Measurements from ENCODE around the gene HES3.
A peak's percentile ranks its signal among the peaks of the same experiment; 100 is the strongest.

The HES3 gene

DNA sequence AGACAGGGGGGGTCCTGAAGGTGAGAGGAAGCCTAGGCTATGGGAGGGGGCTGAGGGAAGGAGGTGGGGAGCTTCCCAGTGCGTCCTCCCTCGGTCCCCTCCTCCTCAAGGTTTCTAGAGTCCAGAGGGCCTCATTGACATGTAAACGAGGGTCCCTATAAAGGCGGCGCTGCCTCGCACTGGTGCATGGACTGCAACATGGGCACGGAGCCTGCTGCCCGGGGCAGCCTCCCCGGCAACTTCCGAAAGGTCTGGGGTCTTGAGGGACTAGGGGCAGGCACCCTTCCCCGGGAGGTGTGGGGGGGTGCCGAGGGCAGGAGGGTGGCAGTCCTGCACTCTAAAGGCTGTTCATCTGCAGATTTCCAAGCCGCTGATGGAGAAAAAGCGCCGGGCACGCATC, at the start of gene HES3:
TSS of gene HES3 (plus strand) at position 187 of the 400 bp plus-strand sequence. CDS start at position 374, 187 bp downstream.
- Histone ChIP-seq H3K9me3 (ENCODE audit: control insufficient read depth, low read depth, low read length) (no peaks in the 10 kb centered on the region), H3K36me3 (ENCODE audit: control insufficient read depth, low read depth, low read length) (no peaks in the 10 kb centered on the region), H3K4me3 (ENCODE audit: low read length) (peak within 1 kb of the TSS; percentile 86), H3K27me3 (ENCODE audit: control insufficient read depth, insufficient read depth, low read length) (peaks cover 25% of the 10 kb centered on the region), H3K9ac (ENCODE audit: low read length) (peak within 1 kb of the TSS; percentile 42), H3K27ac (ENCODE audit: low read length) (no peak within 1 kb of the TSS), H3K4me1 (ENCODE audit: control insufficient read depth, low read depth, low read length) (peaks cover 41% of the 10 kb centered on the region)

DNA sequence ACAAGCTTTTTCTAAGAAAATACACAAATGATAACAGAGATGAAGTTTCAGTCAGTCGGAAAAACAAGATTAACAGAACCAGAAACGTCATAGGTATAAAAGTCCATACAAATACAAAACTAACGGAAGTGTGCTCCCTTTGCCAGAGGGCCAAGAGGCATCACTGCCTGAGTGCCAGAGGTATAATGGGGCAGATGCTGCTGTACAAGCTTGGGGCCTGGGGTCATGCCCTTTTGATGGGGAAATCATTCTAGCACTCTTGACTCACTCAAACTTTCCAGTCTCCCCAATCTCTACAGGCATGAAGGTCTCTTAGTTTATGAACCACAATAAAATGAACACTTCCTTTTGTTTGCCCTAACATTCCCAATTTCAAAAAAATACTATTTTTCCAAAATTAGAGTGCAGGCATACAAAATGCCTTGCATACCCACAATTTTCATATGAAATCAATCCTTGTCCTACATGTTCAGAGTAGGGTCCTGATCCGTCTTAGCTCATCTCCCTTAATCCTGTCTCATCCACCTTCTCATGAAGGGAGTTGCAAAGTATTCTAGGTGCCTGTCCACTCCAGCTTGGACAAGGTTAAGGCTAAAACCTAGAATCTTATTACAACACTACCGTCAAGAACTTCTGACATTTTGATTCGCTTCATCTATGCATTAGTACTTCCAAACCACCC, 46.1 kb upstream of the HES3 start:
- no peaks in the 10 kb centered on the region for H3K27me3 ChIP-seq (ENCODE audit: control insufficient read depth, insufficient read depth, low read length)
- H3K4me1 ChIP-seq (ENCODE audit: control insufficient read depth, low read depth, low read length) = peaks cover 17% of the 10 kb centered on the region
- peak overlapping the region; percentile 93 for H3K9ac ChIP-seq (ENCODE audit: low read length)
- no peaks in the 10 kb centered on the region for H3K9me3 ChIP-seq (ENCODE audit: control insufficient read depth, low read depth, low read length)
- peaks cover 38% of the 10 kb centered on the region for H3K36me3 ChIP-seq (ENCODE audit: control insufficient read depth, low read depth, low read length)
- peak overlapping the region; percentile 86 for H3K4me3 ChIP-seq (ENCODE audit: low read length)
- peak overlapping the region; percentile 2 for H3K27ac ChIP-seq (ENCODE audit: low read length)

DNA sequence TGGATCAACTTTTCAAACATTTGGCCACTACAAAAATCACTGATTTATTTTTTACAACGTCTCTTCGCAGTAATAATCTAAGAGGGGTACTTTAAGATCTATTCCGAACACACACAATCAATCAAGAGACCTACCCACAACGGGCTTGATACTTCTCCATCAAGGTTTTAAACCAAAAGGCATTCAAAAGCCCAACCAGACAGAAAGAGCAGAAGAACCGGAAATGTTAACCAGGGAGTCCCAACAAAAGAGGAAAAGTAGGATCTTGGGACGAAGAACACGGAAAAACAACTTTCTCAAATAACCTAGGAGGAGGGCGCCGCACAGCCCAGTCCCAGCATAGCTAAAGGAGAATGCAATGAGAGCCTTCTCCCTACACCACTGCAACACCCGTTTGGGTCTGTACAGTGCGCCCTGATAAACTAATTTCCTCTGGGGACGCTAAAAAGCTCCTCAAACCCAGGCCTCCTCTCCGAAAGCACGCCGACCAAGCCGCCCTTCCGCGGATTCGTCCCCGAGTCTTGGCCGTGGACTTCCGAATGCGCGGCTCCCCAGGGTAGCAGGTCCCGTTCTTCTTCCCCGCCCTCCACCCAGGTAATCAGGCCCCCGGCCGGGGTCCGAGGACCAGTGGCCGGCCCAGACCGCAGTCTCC, 45.2 kb upstream of the HES3 start:
- Histone ChIP-seq H3K4me3 (ENCODE audit: low read length) (peak overlapping the region; percentile 86), H3K27me3 (ENCODE audit: control insufficient read depth, insufficient read depth, low read length) (no peaks in the 10 kb centered on the region), H3K9me3 (ENCODE audit: control insufficient read depth, low read depth, low read length) (no peaks in the 10 kb centered on the region), H3K4me1 (ENCODE audit: control insufficient read depth, low read depth, low read length) (peaks cover 17% of the 10 kb centered on the region), H3K9ac (ENCODE audit: low read length) (peak overlapping the region; percentile 93), H3K36me3 (ENCODE audit: control insufficient read depth, low read depth, low read length) (peaks cover 29% of the 10 kb centered on the region), H3K27ac (ENCODE audit: low read length) (peak overlapping the region; percentile 61)

DNA sequence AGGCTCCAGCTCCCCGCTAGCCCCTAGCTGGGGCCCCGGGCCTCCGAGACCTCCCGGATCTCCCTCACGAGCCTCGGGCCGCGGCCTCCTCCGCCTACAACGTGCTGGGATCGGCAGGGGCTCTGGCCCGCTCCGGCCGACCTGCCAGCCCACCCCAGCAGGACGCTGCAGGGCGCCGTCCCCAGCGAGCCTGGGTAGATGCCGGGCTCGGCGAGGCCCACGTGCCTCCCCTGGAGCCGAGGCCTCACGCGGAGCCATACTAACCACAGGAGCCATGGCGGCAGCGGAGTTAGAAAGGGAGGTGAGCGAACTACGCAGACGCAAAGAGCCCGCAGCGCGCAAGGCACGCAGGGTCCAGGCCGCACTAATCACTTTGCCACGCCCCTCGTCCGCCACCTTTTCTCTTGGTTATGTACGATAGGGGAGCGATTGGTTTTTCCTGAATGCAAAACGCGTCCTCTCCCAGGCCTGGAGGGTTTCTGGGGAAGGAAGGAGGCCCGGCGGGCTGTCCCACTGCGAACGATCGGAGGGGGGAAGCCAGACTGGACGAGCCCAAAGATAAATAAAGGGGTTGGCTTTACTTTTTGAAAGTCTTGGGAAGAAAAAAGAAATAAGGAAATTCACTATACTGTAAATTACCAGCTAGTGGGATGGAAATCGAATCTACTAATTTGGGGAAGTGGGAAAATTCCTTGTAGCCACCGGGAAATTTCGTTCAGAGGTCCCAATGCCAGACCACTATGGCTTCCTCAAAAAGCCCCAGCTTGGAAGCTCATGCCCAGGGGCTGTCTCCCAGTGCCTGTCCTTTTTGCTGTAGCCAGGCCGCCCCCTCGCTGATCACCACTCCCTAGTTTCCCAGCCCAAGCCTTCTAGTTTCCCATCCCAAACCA, 44.4 kb upstream of the HES3 start, which contains the start of gene RPL22:
TSS of gene RPL22 (minus strand) at position 298 of the 890 bp plus-strand sequence. CDS start at position 276, 22 bp downstream.
- H3K27ac ChIP-seq (ENCODE audit: low read length) = peak within 1 kb of the TSS; percentile 80
- H3K4me1 ChIP-seq (ENCODE audit: control insufficient read depth, low read depth, low read length) = peaks cover 17% of the 10 kb centered on the region
- no peaks in the 10 kb centered on the region for H3K27me3 ChIP-seq (ENCODE audit: control insufficient read depth, insufficient read depth, low read length)
- peaks cover 21% of the 10 kb centered on the region for H3K36me3 ChIP-seq (ENCODE audit: control insufficient read depth, low read depth, low read length)
- peak within 1 kb of the TSS; percentile 86 for H3K4me3 ChIP-seq (ENCODE audit: low read length)
- no peaks in the 10 kb centered on the region for H3K9me3 ChIP-seq (ENCODE audit: control insufficient read depth, low read depth, low read length)
- peak within 1 kb of the TSS; percentile 93 for H3K9ac ChIP-seq (ENCODE audit: low read length)

DNA sequence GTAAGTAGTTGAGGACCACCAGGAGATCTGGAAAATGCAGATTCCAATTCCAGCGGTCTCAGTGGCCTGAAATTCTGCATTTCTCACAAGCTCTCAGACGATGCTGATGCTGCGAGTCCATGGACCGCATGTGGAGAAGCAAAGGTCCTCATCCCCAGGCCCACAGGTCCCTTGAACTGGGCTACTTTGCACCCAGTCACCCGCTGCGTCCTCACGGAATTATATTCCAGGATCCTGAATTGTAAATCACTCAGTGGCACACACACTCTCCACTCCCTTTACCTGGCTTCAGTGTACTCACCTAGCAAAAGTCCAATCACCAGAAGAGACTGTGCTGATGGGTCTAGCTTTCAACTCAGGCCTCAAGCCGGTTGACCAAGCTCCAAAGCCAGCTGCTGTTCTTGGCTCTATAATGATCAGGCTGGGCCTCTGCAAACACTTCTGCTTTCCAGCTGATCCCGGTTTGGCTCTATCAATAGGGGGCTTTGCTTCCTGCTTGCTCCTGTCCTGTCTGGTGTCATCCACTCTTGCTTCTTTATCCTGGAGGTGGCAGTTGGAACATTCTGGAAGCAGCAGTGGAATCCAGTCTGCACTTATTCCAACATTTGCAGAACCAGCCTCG, 43.7 kb upstream of the HES3 start:
- H3K9ac ChIP-seq (ENCODE audit: low read length) = peak overlapping the region; percentile 93
- H3K4me1 ChIP-seq (ENCODE audit: control insufficient read depth, low read depth, low read length) = peaks cover 17% of the 10 kb centered on the region
- peaks cover under 1% of the 10 kb centered on the region for H3K27me3 ChIP-seq (ENCODE audit: control insufficient read depth, insufficient read depth, low read length)
- no peaks in the 10 kb centered on the region for H3K9me3 ChIP-seq (ENCODE audit: control insufficient read depth, low read depth, low read length)
- H3K36me3 ChIP-seq (ENCODE audit: control insufficient read depth, low read depth, low read length) = peaks cover 18% of the 10 kb centered on the region
- H3K4me3 ChIP-seq (ENCODE audit: low read length) = peak overlapping the region; percentile 86
- H3K27ac ChIP-seq (ENCODE audit: low read length) = peak overlapping the region; percentile 80

GRCh38 chr1:6202256-6202655, 41.7 kb upstream of the HES3 start:
- peaks cover 17% of the 10 kb centered on the region for H3K4me1 ChIP-seq (ENCODE audit: control insufficient read depth, low read depth, low read length)
- H3K9me3 ChIP-seq (ENCODE audit: control insufficient read depth, low read depth, low read length) = no peaks in the 10 kb centered on the region
- no peak overlapping the region for H3K4me3 ChIP-seq (ENCODE audit: low read length)
- H3K9ac ChIP-seq (ENCODE audit: low read length) = no peak overlapping the region
- peaks cover 4% of the 10 kb centered on the region for H3K36me3 ChIP-seq (ENCODE audit: control insufficient read depth, low read depth, low read length)
- peaks cover 20% of the 10 kb centered on the region for H3K27me3 ChIP-seq (ENCODE audit: control insufficient read depth, insufficient read depth, low read length)
- no peak overlapping the region for H3K27ac ChIP-seq (ENCODE audit: low read length)

DNA sequence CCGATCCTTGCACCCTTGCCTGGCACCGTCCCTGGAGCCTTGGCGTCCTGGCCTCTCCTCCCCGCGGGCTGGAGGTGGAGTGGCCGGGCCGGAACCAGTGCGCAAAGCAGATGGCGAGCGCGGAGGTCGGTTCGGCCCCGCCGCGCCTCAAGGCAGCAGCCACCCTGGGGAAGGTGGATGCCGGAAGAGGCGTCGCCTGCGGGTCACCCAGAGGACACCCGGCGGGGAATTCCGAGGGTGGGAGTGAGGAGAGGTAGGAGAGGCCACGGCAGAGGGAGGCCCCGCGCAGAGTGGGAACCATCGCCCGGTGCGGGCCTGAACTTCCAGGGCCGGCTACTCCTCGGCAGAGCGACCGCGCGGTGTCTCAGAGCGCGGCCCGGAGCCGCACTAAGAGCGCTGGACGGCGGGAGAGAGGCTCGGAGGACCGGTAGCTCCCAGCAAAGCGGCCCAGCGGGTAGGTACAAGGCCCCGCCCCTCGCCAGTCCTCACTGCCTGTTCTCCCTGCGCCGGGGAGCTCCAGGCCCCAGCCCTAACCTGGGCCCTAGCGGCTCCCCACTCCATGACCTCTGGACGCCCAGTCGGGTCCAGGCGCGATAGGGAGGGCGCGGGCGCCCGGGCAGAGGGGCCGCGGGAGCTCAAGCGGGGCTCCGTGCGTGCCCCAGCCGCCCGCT, 38.0 kb upstream of the HES3 start, which contains the start of gene RNF207:
TSS of gene RNF207 (plus strand) at position 271 of the 671 bp plus-strand sequence. CDS start 417 bp downstream, outside the sequence.
- no peaks in the 10 kb centered on the region for H3K9me3 ChIP-seq (ENCODE audit: control insufficient read depth, low read depth, low read length)
- H3K4me3 ChIP-seq (ENCODE audit: low read length) = peak within 1 kb of the TSS; percentile 54
- H3K27me3 ChIP-seq (ENCODE audit: control insufficient read depth, insufficient read depth, low read length) = peaks cover 47% of the 10 kb centered on the region
- no peak within 1 kb of the TSS for H3K27ac ChIP-seq (ENCODE audit: low read length)
- H3K4me1 ChIP-seq (ENCODE audit: control insufficient read depth, low read depth, low read length) = peaks cover 3% of the 10 kb centered on the region
- H3K36me3 ChIP-seq (ENCODE audit: control insufficient read depth, low read depth, low read length) = no peaks in the 10 kb centered on the region
- H3K9ac ChIP-seq (ENCODE audit: low read length) = no peak within 1 kb of the TSS

GRCh38 chr1:6206520-6206855, 37.5 kb upstream of the HES3 start:
- H3K4me3 ChIP-seq (ENCODE audit: low read length) = no peak overlapping the region
- H3K9me3 ChIP-seq (ENCODE audit: control insufficient read depth, low read depth, low read length) = no peaks in the 10 kb centered on the region
- peaks cover 3% of the 10 kb centered on the region for H3K4me1 ChIP-seq (ENCODE audit: control insufficient read depth, low read depth, low read length)
- no peak overlapping the region for H3K27ac ChIP-seq (ENCODE audit: low read length)
- H3K9ac ChIP-seq (ENCODE audit: low read length) = no peak overlapping the region
- no peaks in the 10 kb centered on the region for H3K36me3 ChIP-seq (ENCODE audit: control insufficient read depth, low read depth, low read length)
- peaks cover 47% of the 10 kb centered on the region for H3K27me3 ChIP-seq (ENCODE audit: control insufficient read depth, insufficient read depth, low read length)

GRCh38 chr1:6207075-6207885, 36.7 kb upstream of the HES3 start:
- Histone ChIP-seq H3K4me3 (ENCODE audit: low read length) (no peak overlapping the region), H3K9ac (ENCODE audit: low read length) (no peak overlapping the region)

DNA sequence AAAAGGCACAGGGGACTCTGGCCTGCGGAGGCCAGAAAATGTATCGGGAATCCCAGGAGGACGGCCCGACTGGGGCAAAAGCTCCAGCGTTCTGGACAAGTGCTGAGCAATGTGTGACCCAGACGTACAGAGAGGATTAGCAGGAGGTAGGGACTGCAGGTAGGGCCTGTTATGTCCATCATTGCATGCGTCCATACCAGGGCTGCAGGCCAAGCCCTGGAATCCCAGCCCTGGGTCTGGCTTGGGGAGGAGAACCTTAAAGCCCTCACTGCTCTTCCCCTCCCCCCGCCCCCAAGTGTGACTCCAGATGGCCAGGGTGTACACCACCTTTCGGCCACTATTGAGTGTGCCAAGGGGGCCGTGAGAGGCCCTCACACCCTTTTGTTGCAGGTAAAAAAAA, 36.1 kb upstream of the HES3 start:
- no peak overlapping the region for H3K4me3 ChIP-seq (ENCODE audit: low read length)
- H3K27me3 ChIP-seq (ENCODE audit: control insufficient read depth, insufficient read depth, low read length) = peaks cover 47% of the 10 kb centered on the region
- H3K9me3 ChIP-seq (ENCODE audit: control insufficient read depth, low read depth, low read length) = no peaks in the 10 kb centered on the region
- H3K9ac ChIP-seq (ENCODE audit: low read length) = no peak overlapping the region
- no peaks in the 10 kb centered on the region for H3K36me3 ChIP-seq (ENCODE audit: control insufficient read depth, low read depth, low read length)
- H3K4me1 ChIP-seq (ENCODE audit: control insufficient read depth, low read depth, low read length) = peaks cover 3% of the 10 kb centered on the region
- H3K27ac ChIP-seq (ENCODE audit: low read length) = no peak overlapping the region

More at GRCh38 chr1:6207075-6207885, 36.7 kb upstream of the HES3 start:
- Histone ChIP-seq H3K36me3 (ENCODE audit: control insufficient read depth, low read depth, low read length) (no peaks in the 10 kb centered on the region), H3K27ac (ENCODE audit: low read length) (no peak overlapping the region), H3K4me1 (ENCODE audit: control insufficient read depth, low read depth, low read length) (peaks cover 3% of the 10 kb centered on the region), H3K27me3 (ENCODE audit: control insufficient read depth, insufficient read depth, low read length) (peaks cover 47% of the 10 kb centered on the region), H3K9me3 (ENCODE audit: control insufficient read depth, low read depth, low read length) (no peaks in the 10 kb centered on the region)

Data from iPS-18a (cell line).